Measurements from ENCODE around the gene DLG2. TPM values are rescaled to one million over a fixed set of nuclear protein-coding genes. Genes with fewer than 3 reads are reported as not detected.

DLG2 gene
- total and polyA plus RNA-seq, 2 of the 8 experiments (the other 6 are each of a cell fraction or from before 2014, with no cell fraction given), result 1.7 to 14.3 TPM

- Histone ChIP-seq H3K9me3 (ENCODE audit: insufficient read depth in 2 of 2, low read depth in 1 of 2, low read length in 1 of 2) (no peaks in the 10 kb centered on the region), H3K56ac (replicated peaks; ENCODE audit: insufficient read length, low read depth, low read length) (no peak overlapping the region), H2BK120ac (replicated peaks; ENCODE audit: low read depth, low read length) (no peak overlapping the region), H2AK5ac (ENCODE audit: low read depth, low read length) (no peak overlapping the region), H3K79me1 (ENCODE audit: low read depth, low read length) (no peaks in the 10 kb centered on the region), H4K8ac (ENCODE audit: extremely low read depth, insufficient read depth, low read length) (no peak overlapping the region), H3K23ac (ENCODE audit: insufficient read length) (no peak overlapping the region), H4K20me1 (replicated peaks in 1 of 2; ENCODE audit: control insufficient read depth in 1 of 2, insufficient read depth in 2 of 2, low read length in 2 of 2) (no peaks in the 10 kb centered on the region), H2BK20ac (ENCODE audit: low read length) (no peak overlapping the region), H3K79me2 (ENCODE audit: control insufficient read depth in 1 of 2, insufficient read depth in 2 of 2, low read length in 2 of 2) (no peaks in the 10 kb centered on the region), H2BK15ac (ENCODE audit: low read length) (no peak overlapping the region), H3K18ac (ENCODE audit: extremely low read depth, low read length) (no peak overlapping the region), H4K91ac (replicated peaks; ENCODE audit: insufficient read length, low read length) (no peak overlapping the region), H3K27ac (ENCODE audit: low read depth, low read length) (no peak overlapping the region), H3K4me3 (ENCODE audit: extremely low read depth in 1 of 4, insufficient read depth in 2 of 4, low read depth in 3 of 4, low read length in 4 of 4) (no peak overlapping the region), H3K14ac (ENCODE audit: insufficient read length) (no peak overlapping the region), H4K5ac (ENCODE audit: insufficient read length, low read depth, low read length) (no peak overlapping the region), H3K27me3 (replicated peaks in 1 of 4; ENCODE audit: control insufficient read depth in 3 of 4, extremely low read depth in 1 of 4, insufficient read depth in 3 of 4, low read length in 3 of 4) (no peaks in the 10 kb centered on the region), H3K36me3 (ENCODE audit: control insufficient read depth in 2 of 4, insufficient read depth in 4 of 4, low read length in 3 of 4) (no peaks in the 10 kb centered on the region), H3K4me1 (replicated peaks in 1 of 4; ENCODE audit: control insufficient read depth in 3 of 4, insufficient read depth in 4 of 4, low read length in 3 of 4) (no peaks in the 10 kb centered on the region), H3K4me2 (ENCODE audit: insufficient read depth in 1 of 2, low read depth in 2 of 2, low read length in 2 of 2) (no peak overlapping the region), H3K4ac (replicated peaks; ENCODE audit: insufficient read length, low read depth, low read length) (no peak overlapping the region), H3K9ac (replicated peaks in 1 of 4; ENCODE audit: extremely low read depth in 1 of 4, low read depth in 3 of 4, low read length in 3 of 4) (no peak overlapping the region), H2BK5ac (ENCODE audit: low read depth, low read length) (no peak overlapping the region), H3K23me2 (ENCODE audit: low read depth, low read length) (no peaks in the 10 kb centered on the region; the same call in 1 of the 2 replicates), H2BK12ac (ENCODE audit: low read depth, low read length) (no peak overlapping the region), H2AFZ (ENCODE audit: low read length) (no peak overlapping the region)
- FAIRE-seq (no peak), DNase-seq (ENCODE audit: low read depth in 1 of 2, low spot score in 2 of 2) (no peak)
- WGBS, 2 experiments (ENCODE audit: extremely low coverage in 1 of 2, insufficient coverage in 1 of 2, insufficient read length in 1 of 2, insufficient replicate concordance in 2 of 2, low coverage in 1 of 2, low lambda C conversion rate in 2 of 2, missing lambda C conversion rate in 1 of 2), result 91% methylated on average over 2 of the region's 2 CpGs; no CpG with 5 or more reads in 1 of the 2 experiments
- TF ChIP-seq SIRT6 (IDR thresholded peaks at IDR 0.05; ENCODE audit: low read length), result no peak
- TF ChIP-seq EGR1 (IDR thresholded peaks at IDR 0.05; ENCODE audit: borderline replicate concordance, low read depth, low read length), result no peak
- no peak for TF ChIP-seq TCF12 (IDR thresholded peaks at IDR 0.05; ENCODE audit: low read depth, low read length)
- no peak for TF ChIP-seq CTCF (IDR thresholded peaks at IDR 0.05; ENCODE audit: control extremely low read depth in 1 of 3, insufficient read depth in 1 of 3, low read depth in 1 of 3, low read length in 3 of 3)
- TF ChIP-seq HDAC2 (IDR thresholded peaks at IDR 0.05; ENCODE audit: borderline replicate concordance in 1 of 2, low read depth in 2 of 2, low read length in 2 of 2), result no peak
- TF ChIP-seq FOSL1 (IDR thresholded peaks at IDR 0.05; ENCODE audit: insufficient read depth, low read depth, low read length), result no peak
- TF ChIP-seq CTBP2 (IDR thresholded peaks at IDR 0.05; ENCODE audit: borderline replicate concordance, insufficient read depth, insufficient read length, low read length), result no peak
- POLR2A ChIA-PET (ENCODE audit: partially characterized antibody), result no interaction called here
- CTCF ChIA-PET (ENCODE audit: partially characterized antibody), result interaction anchor here (0.6 to 1.0 kb wide), 5 partner anchors 19 to 771 kb away, joined by 3 read pairs; no protein-coding TSS in a partner anchor
Measured at GRCh38 chr11:84819537-84819936, 807.6 kb downstream of the DLG2 start.
